Activated CD8-positive, alpha-beta memory T cell treated with anti-CD3 and anti-CD28 coated beads for 4 hours (primary cell): ENCODE data around the gene DST.

ENCODE experiments used
- DNase-seq, 2 donors: peaks; one replicate each; pipeline ENCODE4 v3.0.0-alpha.2; 2020; ENCODE audit warnings: low read depth in 2 of 2

Gene DST

GRCh38 chr6:56624046-56624727 lies 18.5 kb downstream of the DST start:
- no peak for DNase-seq

- DNase-seq: no peak
These were observed 22.3 kb downstream of the DST start for GRCh38 chr6:56620229-56620868.

GRCh38 chr6:56618050-56618449 lies 24.6 kb downstream of the DST start:
- no peak for DNase-seq

- no peak for DNase-seq
These were observed 25.7 kb downstream of the DST start for GRCh38 chr6:56616967-56617366.

DNA sequence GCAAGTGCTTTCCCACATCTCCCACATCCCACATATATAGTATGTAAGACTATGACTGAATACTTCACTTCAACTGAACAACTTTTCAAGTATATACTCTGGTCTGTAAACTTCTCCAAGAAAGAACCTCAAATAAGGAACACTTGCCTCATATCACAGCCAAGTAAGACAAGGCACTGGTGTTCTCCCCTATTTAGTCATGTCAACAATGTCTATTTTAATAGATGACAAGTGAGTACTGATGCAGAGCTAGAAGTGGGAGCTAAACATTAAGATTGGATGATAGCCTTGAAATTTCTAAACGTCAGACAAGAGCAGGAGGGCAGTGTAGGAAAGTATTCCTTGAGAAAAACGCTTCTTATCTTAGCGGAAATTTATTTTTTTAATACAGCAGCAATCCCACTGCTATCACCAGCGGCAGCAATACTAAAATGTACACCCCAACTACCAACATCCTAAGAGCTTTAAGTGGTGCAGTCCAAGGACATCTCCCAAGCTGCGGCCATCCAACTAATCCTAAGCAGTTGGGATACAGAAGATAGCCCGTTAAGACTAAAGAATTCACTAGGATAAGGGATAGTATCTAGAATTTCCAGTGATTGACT lies 29.3 kb downstream of the DST start:
- no peak for DNase-seq

GRCh38 chr6:56608332-56608731 lies 34.4 kb downstream of the DST start:
- DNase-seq: no peak

DNA sequence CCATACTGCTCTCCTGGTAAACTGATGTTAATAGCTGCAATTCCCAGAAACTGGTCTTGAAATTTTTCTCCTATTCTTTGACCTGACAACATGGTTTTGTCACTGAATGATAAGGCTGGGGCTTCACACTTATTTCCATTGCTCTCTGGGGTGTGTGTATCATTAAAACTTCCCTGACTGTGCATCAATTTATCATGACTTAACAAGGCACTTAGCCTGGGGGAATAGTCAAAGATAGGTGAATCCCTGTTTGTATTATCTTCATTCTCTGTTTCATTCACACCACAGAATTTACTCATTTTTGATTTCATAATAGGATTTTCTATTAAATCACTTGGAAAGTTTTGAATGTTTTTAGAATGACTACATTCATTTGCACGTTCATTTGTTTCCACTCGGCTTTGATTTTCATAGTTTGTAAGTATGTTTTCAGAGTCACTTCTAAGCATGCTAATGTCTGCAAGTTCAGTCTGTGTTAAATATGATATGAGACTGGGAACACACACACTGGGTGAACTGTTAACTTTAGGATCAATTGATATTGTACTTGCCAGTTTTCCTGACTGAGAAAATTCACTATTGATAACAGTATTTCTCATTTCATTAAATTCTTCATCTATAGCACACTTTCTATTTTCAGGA lies 35.5 kb downstream of the DST start:
- no peak for DNase-seq

DNA sequence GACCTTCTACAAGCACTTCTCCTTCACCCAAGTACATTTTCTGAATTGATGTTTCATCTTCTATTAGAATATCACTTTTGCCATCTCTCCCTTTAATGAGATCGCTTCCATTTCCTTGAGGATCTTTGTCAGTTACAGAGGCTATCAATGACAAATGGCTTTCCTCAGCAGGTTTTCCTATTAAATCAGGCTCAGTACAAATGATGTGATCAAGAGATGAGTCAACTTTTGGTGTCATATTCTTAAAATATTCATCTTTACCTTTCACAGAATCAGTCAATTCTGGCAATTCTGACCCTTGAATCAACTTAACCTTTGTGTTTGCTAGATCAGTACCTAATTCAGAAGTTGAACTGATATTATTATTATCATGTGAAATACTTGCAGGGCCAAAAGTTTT lies 37.3 kb downstream of the DST start:
- DNase-seq: no peak

DNA sequence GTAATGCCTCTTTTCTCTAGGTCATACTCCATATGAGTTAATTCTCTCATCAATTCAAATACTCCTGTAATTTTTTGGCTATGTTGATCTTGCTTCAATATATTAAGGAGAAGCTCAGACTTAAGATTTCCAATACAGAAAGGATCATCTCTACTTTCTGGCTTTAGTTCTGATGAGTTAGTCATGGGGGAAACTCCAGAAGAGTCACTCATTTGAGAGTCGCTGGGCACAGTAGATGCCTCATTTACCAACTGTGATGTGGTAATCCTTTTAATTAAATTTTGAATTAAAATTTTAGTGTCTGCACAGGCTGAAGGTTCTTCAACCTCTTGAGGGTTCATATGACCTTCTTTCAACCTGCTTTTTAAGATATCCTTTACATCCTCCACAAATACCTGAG lies 38.5 kb downstream of the DST start:
- DNase-seq: no peak

DNA sequence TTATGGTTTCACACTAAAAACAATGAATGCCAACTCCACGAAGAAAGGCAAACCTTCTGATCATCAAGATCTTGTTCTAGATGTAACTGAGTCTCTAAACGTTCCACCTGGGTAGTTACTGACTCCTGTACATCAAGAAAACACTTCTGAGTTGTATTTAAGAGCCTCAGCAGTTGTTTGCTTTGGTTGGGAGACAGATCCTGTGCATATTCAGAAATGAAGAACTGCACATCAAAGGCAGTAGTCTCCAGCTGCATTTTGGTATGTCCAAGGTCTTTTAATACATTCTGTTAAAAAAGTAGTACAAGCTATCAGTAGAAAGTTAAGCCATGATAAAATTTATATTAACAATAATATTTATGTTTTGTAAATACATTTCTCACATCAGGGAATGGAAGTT lies 41.3 kb downstream of the DST start:
- DNase-seq: no peak

DNA sequence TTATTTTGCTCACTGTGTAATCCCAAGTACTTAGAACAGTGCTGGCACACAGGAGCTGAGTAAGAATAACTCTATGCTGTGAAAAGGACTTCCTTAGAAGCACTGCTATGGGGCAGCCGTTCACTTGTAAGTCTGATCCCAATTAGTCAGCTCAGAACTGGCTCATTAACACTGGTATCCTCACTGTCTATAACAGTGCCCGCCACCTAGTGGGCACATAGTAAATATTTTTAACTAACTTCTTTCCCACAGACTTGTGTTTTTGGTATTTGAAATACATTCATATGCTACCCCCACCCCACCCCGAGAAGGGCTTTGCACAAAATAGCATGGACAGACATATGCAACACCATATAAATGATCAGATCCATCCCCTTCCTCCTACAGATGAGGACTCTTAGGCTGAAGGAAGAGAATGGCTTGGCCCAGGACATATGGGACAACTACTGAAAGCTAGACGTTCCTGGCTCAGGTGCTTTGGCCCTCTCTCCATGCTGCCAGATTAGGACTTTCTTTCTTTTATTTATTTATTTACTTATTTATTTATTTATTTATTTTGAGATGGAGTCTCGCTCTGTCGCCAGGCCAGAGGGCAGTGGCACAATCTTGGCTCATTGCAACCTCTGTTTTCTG lies 47.1 kb downstream of the DST start:
- DNase-seq: no peak

GRCh38 chr6:56594699-56595098 lies 48.0 kb downstream of the DST start:
- DNase-seq: no peak

DNA sequence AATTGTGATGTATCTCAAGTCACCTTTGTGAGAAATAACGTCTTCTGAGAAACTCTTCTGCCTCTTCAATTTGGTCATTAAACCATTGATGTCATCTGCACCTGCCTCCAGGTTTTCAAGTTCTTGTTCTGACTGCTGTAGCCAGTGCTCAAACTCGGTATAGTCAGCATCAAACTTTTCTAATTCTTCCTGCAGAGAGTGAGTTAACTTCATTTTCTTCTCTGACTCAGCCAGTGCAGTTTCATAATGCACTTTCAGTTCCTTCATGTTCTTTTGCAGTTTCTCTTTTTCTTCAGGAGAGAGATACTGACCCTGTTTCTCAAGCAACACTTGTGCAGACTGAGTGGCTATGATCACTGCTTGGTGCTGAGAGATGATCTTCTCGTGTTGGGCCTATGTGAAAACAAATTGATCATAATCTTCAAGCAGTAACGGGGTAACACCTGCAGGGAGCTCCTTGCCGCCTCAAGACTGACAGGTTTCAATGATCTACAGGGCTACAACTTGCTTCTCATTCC lies 48.8 kb downstream of the DST start:
- DNase-seq: no peak

GRCh38 chr6:56582236-56582635 lies 60.5 kb downstream of the DST start:
- DNase-seq: no peak

- DNase-seq: no peak
These were observed 61.3 kb downstream of the DST start for GRCh38 chr6:56581296-56581925.

- no peak for DNase-seq
These were observed 62.4 kb downstream of the DST start for GRCh38 chr6:56580271-56580670.

GRCh38 chr6:56579155-56579851 lies 63.4 kb downstream of the DST start:
- no peak for DNase-seq

DNA sequence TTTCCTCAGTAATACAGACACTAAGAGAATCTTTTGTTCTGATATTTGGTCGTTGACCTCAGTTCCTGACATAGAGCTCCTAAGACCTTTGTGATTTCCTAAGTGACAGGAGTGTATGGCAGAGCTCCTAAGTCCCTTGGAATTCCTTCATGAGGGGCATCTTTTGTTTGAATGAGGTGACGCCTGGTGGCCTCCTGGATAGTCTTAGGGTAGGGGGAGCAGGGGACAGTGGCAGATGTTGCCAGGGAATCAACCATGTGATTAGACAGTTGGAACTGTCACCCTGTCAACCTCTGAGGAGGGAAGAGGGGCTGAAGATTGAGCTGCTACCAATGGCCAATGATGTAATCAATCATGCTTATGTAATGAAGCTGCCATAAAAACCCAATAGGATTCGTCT lies 67.0 kb downstream of the DST start:
- no peak for DNase-seq

DNA sequence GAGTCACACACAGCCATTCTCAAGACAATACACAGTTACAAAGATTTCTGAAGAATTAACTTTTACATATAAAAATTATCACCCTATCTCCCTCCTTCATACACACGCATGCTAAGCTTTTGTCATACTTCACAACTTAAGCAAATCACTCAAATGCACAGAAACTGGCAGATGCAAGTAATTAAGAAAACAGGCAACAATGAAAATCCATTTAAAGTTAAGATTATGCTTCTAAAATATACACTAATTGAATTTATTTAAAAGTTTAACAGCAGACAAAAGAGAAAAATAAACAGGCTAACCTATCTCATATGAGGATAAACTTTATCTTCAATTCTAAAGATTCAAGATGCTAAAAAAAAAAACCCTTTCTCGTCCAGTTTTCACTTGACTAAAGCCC lies 68.4 kb downstream of the DST start:
- DNase-seq: no peak

DNA sequence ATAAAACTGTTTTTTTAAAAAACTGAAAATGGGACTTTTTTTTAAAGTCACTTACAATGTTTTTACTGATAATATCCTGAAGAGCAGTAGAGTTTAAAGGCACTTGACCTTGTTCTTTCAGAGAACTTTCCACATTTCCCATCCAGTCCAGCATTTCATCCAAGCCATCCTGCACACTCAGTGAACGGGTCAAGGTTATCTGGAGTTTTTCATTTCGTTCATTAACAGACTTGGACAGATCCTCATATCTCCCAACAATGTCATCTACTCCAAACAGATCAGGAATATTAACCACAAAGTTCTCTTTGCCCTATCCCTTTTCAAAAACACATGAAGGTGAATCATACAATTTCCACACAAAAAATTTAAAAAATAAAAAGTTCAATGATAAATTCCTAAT lies 69.1 kb downstream of the DST start:
- DNase-seq: no peak

DNA sequence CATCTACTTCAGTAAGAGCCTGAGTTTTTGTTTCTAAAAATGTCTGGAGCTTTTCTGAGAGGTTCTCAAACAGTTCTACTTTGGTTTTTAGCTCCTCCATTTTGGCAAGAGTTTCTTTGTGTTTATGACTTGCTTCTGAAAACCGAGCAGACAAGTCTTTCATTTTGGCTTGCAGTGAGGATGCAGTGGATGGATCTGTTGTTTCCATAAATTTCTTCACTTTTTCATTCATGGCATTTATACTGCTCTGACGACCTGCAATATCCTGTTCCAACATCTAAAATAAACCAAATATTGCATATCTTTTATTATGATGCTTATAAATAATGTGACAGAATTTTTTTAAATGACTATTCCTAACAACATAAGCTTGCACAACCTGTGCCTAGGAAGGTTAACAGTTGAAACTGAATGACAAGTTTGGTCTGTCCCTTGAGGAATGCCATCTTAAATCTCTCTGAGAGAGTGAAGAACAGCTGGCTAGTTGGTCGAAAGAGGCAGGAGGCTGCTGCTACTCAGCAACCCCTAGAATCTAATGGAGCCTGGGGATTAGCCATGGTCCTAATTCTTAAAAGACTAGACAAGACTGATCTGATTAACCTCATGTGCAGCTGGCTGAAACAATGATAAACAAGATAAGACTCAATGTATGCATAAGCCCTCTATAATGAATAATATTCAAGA lies 69.8 kb downstream of the DST start:
- no peak for DNase-seq
